GM12875 (cell line): ENCODE data around the gene CENPP.

Experiments
- H3K4me3 ChIP-seq: one replicate; pipeline ENCODE4 v1.5.1; 2011; ENCODE audit warnings: low read depth, low read length, control low read depth
- CTCF ChIP-seq: IDR thresholded peaks from 2 replicates; pipeline ENCODE4 v1.5.1; 2011; ENCODE audit warnings: low read depth, mild to moderate bottlenecking, control low read depth, inconsistent platforms, low read length, moderate library complexity, borderline replicate concordance; ENCODE audit not compliant: insufficient read depth

Gene CENPP

DNA sequence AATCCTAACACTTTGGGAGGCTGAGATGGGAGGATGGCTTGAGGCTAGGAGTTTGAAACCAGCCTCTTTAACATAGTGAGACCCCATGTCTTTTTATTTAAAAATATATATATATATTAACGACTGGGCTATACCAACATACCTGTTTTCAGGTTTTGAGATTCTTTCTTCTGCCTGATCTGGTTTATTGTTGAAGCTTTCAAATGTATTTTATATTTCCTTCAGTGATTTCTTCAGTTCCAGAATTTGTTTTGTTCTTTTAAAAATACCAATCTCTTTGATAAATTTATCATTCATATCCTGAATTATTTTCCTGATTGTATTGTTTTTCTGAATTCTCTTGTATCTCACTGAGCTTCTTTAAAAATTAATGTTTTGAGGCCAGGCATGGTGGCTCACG, 47.4 kb downstream of the CENPP start:
- no peak for TF ChIP-seq CTCF
- H3K4me3 ChIP-seq, result no peak overlapping the region

GRCh38 chr9:92377876-92378275, 52.1 kb downstream of the CENPP start:
- H3K4me3 ChIP-seq, result no peak overlapping the region
- no peak for TF ChIP-seq CTCF

- no peak overlapping the region for H3K4me3 ChIP-seq
- TF ChIP-seq CTCF, result no peak
Measured at GRCh38 chr9:92378865-92379560, 53.3 kb downstream of the CENPP start.

DNA sequence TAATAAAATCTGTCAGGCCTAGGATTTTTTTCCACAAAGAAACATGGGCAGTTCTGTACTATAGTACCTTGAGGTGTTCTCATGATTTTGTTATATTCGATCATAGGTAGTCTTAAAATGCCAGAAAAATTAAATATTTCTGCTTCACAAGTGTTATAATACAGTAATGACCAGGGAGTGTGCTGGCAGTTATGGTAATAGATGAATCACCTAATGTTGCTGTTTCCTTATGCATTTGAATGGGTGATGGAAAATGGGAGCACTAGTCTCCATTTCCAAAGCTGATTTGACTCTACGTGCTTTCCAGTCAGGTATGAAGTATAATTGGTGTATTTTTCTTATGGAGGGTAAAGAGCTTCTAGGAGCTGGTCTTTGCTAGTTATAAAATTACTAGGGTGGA, 54.9 kb downstream of the CENPP start:
- TF ChIP-seq CTCF, result no peak
- no peak overlapping the region for H3K4me3 ChIP-seq

DNA sequence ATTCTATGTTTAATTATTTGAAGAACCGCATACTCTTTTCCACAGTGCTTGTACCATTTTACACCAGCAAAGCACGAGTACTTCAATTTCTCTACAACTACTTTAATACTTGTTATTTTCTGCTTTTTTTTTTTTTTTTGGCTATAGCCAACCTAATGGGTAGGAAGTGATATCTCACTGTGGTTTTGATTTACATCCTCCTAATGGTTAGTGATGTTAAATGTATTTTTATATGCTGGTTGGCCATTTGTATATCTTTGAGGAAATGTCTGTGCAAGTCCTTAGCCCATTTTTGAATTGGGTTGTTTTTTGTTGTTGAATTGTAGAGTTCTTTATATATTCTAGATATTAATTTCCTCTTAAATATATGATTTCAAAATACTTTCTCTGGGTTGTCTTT, 56.0 kb downstream of the CENPP start:
- no peak overlapping the region for H3K4me3 ChIP-seq
- TF ChIP-seq CTCF, result no peak

- no peak overlapping the region for H3K4me3 ChIP-seq
- TF ChIP-seq CTCF, result no peak
Measured at GRCh38 chr9:92384375-92384774, 58.6 kb downstream of the CENPP start.

GRCh38 chr9:92385001-92385400, 59.2 kb downstream of the CENPP start:
- TF ChIP-seq CTCF, result no peak
- no peak overlapping the region for H3K4me3 ChIP-seq
